H9 (cell line): ENCODE measurements around the gene NRP1. TPM values are rescaled to one million over a fixed set of nuclear protein-coding genes. Genes with fewer than 3 reads are reported as not detected.

Experiments used
- DNase-seq: peaks from one replicate; pipeline ENCODE4 v3.0.0-alpha.2; 2017
- H2AFZ ChIP-seq: one replicate; pipeline ENCODE4 v1.6.1; 2013; ENCODE audit warnings: mild to moderate bottlenecking, low read length, control low read depth, moderate library complexity
- H2AK5ac ChIP-seq: 2 replicates; pipeline ENCODE4 v1.6.1; 2013; ENCODE audit warnings: low read length, control low read depth, mixed read lengths; ENCODE audit not compliant: insufficient read length
- H2BK120ac ChIP-seq: one replicate; pipeline ENCODE4 v1.6.1; 2013; ENCODE audit warnings: low read depth, mild to moderate bottlenecking, low read length, control low read depth, inconsistent platforms; ENCODE audit not compliant: poor library complexity, severe bottlenecking
- H2BK12ac ChIP-seq: 2 replicates; pipeline ENCODE4 v1.6.1; 2013; ENCODE audit warnings: low read length, control low read depth, mixed read lengths, low read depth; ENCODE audit not compliant: insufficient read length
- H2BK15ac ChIP-seq: 2 replicates; pipeline ENCODE4 v1.6.1; 2013; ENCODE audit warnings: low read depth, low read length, control low read depth
- H2BK20ac ChIP-seq: one replicate; pipeline ENCODE4 v1.6.1; 2013; ENCODE audit warnings: low read depth, mild to moderate bottlenecking, low read length, control low read depth, inconsistent platforms; ENCODE audit not compliant: poor library complexity, severe bottlenecking
- H2BK5ac ChIP-seq: 2 replicates; pipeline ENCODE4 v1.6.1; 2013; ENCODE audit warnings: low read length, control low read depth, mixed read lengths; ENCODE audit not compliant: insufficient read length
- H3K14ac ChIP-seq: 2 replicates; pipeline ENCODE4 v1.6.1; 2013; ENCODE audit warnings: low read length, control low read depth; ENCODE audit not compliant: insufficient read depth
- H3K18ac ChIP-seq: 2 replicates; pipeline ENCODE4 v1.6.1; 2013; ENCODE audit warnings: low read depth, mild to moderate bottlenecking, mixed read lengths, low read length, control low read depth; ENCODE audit not compliant: insufficient read length
- H3K23ac ChIP-seq: 2 replicates; pipeline ENCODE4 v1.6.1; 2013; ENCODE audit warnings: low read length, control low read depth, mixed read lengths, low read depth; ENCODE audit not compliant: insufficient read length
- H3K23me2 ChIP-seq: 2 replicates; pipeline ENCODE4 v1.6.1; 2013; ENCODE audit warnings: low read depth, mild to moderate bottlenecking, mixed read lengths, low read length, control low read depth; ENCODE audit not compliant: insufficient read length, poor library complexity, severe bottlenecking
- H3K27ac ChIP-seq: 2 replicates; pipeline ENCODE4 v1.5.1; 2013; ENCODE audit warnings: low read length, control low read depth, mixed read lengths, low read depth; ENCODE audit not compliant: insufficient read length
- H3K27me3 ChIP-seq: 2 replicates; pipeline ENCODE4 v1.6.1; 2013; ENCODE audit warnings: low read length, control low read depth, inconsistent platforms; ENCODE audit not compliant: insufficient read depth
- H3K4ac ChIP-seq: 2 replicates; pipeline ENCODE4 v1.6.1; 2013; ENCODE audit warnings: low read depth, mild to moderate bottlenecking, control low read depth, inconsistent platforms, low read length, moderate library complexity
- H3K4me1 ChIP-seq: 2 replicates; pipeline ENCODE4 v1.6.1; 2013; ENCODE audit warnings: low read length, control low read depth, inconsistent platforms; ENCODE audit not compliant: insufficient read depth
- H3K4me2 ChIP-seq: 2 replicates; pipeline ENCODE4 v1.6.1; 2013; ENCODE audit warnings: low read length, control low read depth, mixed read lengths; ENCODE audit not compliant: insufficient read length, insufficient read depth
- H3K56ac ChIP-seq: 2 replicates; pipeline ENCODE4 v1.6.1; 2013; ENCODE audit warnings: low read depth, mild to moderate bottlenecking, mixed read lengths, low read length, control low read depth; ENCODE audit not compliant: insufficient read length
- H3K79me1 ChIP-seq: 2 replicates; pipeline ENCODE4 v1.6.1; 2013; ENCODE audit warnings: low read depth, mild to moderate bottlenecking, moderate library complexity, low read length, control low read depth, inconsistent platforms; ENCODE audit not compliant: insufficient read depth, poor library complexity, severe bottlenecking
- H3K79me2 ChIP-seq: 2 replicates; pipeline ENCODE4 v1.6.1; 2013; ENCODE audit warnings: low read length, control low read depth, inconsistent platforms; ENCODE audit not compliant: insufficient read depth
- H3K9ac ChIP-seq: 2 replicates; pipeline ENCODE4 v1.6.1; 2013; ENCODE audit warnings: low read length, control low read depth, mixed read lengths; ENCODE audit not compliant: insufficient read length; ENCODE audit errors: extremely low read depth
- H3K9me3 ChIP-seq: one replicate; pipeline ENCODE4 v1.6.1; 2013; ENCODE audit warnings: low read depth, low read length, inconsistent platforms; ENCODE audit not compliant: control insufficient read depth
- H3T11ph ChIP-seq: one replicate; pipeline ENCODE4 v1.6.1; 2013; ENCODE audit warnings: mild to moderate bottlenecking, low read length, control low read depth, inconsistent platforms
- H4K20me1 ChIP-seq: one replicate; pipeline ENCODE4 v1.6.1; 2013; ENCODE audit not compliant: control insufficient read depth, insufficient read length, insufficient read depth
- H4K5ac ChIP-seq: 2 replicates; pipeline ENCODE4 v1.6.1; 2013; ENCODE audit warnings: low read depth, mild to moderate bottlenecking, mixed read lengths, low read length, control low read depth; ENCODE audit not compliant: insufficient read length
- H4K8ac ChIP-seq: replicated peaks from 2 replicates; pipeline ENCODE4 v1.6.1; 2013; ENCODE audit warnings: low read length, control low read depth, mixed read lengths, low read depth; ENCODE audit not compliant: insufficient read length
- H4K91ac ChIP-seq: 2 replicates; pipeline ENCODE4 v1.6.1; 2013; ENCODE audit warnings: low read depth, mild to moderate bottlenecking, moderate library complexity, mixed read lengths, low read length, control low read depth; ENCODE audit not compliant: insufficient read length
- H3K27ac Mint-ChIP-seq, 3 experiments: 2 replicates in 2 of 3; 3 replicates in 1 of 3; pipeline ENCODE4 v1.8.0; 2020 to 2021; ENCODE audit warnings: mixed read lengths in 3 of 3, mild to moderate bottlenecking in 1 of 3, moderate library complexity in 1 of 3
- H3K27me3 Mint-ChIP-seq: 2 replicates; pipeline ENCODE4 v1.8.0; 2021; ENCODE audit warnings: low read depth, mild to moderate bottlenecking, moderate library complexity, mixed read lengths
- H3K36me3 Mint-ChIP-seq, 3 experiments: 2 replicates in 2 of 3; 3 replicates in 1 of 3; pipeline ENCODE4 v1.8.0; 2020 to 2021; ENCODE audit warnings: low read depth in 3 of 3, mixed read lengths in 3 of 3; ENCODE audit not compliant: insufficient read depth in 1 of 3
- H3K4me1 Mint-ChIP-seq, 2 experiments: 2 replicates each; pipeline ENCODE4 v1.8.0; 2020; ENCODE audit warnings: mixed read lengths in 2 of 2
- H3K4me3 Mint-ChIP-seq, 2 experiments: 2 replicates in 1 of 2; 3 replicates in 1 of 2; pipeline ENCODE4 v1.8.0; 2020 to 2021; ENCODE audit warnings: mild to moderate bottlenecking in 2 of 2, mixed read lengths in 2 of 2, moderate library complexity in 1 of 2
- H3K9me3 Mint-ChIP-seq, 2 experiments: 2 replicates in 1 of 2; 3 replicates in 1 of 2; pipeline ENCODE4 v1.8.0; 2020; ENCODE audit warnings: mild to moderate bottlenecking in 2 of 2, mixed read lengths in 2 of 2, moderate library complexity in 1 of 2
- CTCF ChIP-seq: fragments of 200-600 bp; sonication (generic); conservative IDR thresholded peaks from 3 replicates; pipeline ENCODE4 v1.8.0; 2021; ENCODE audit warnings: antibody characterized with exemption, mild to moderate bottlenecking
- WGBS: extraction: QIAGEN DNeasy Blood & Tissue Kit; methylation state at CpG from one replicate; pipeline ENCODE4 v1.1.7; 2013; ENCODE audit warnings: missing lambda C conversion rate, low lambda C conversion rate, mixed read lengths; ENCODE audit not compliant: insufficient read length; ENCODE audit errors: extremely low coverage; 5-methylcytosine and 5-hydroxymethylcytosine counted together
- total RNA-seq: library from RNA; stranded (reverse); gene quantifications from 2 replicates; pipeline ENCODE4 v1.2.1, GENCODE V29; 2021

NRP1 gene
- total RNA-seq, 1 experiment from 2014 or later, result 4.6 TPM

- Histone ChIP-seq H2BK15ac (no peak overlapping the region), H3T11ph (no peak overlapping the region), H3K79me1 (no peaks in the 10 kb centered on the region), H3K23ac (no peak overlapping the region), H3K27ac (no peak overlapping the region), H3K4me1 (no peaks in the 10 kb centered on the region), H3K4me2 (no peak overlapping the region), H3K9me3 (no peaks in the 10 kb centered on the region), H3K4ac (no peak overlapping the region), H3K18ac (no peak overlapping the region), H2BK20ac (no peak overlapping the region), H3K23me2 (no peaks in the 10 kb centered on the region), H3K9ac (no peak overlapping the region), H4K5ac (no peak overlapping the region), H2BK5ac (no peak overlapping the region), H3K27me3 (no peaks in the 10 kb centered on the region), H2AFZ (no peak overlapping the region), H2AK5ac (no peak overlapping the region), H4K91ac (no peak overlapping the region), H3K79me2 (no peaks in the 10 kb centered on the region), H3K14ac (no peak overlapping the region), H4K20me1 (no peaks in the 10 kb centered on the region), H4K8ac (no peak overlapping the region), H2BK120ac (no peak overlapping the region), H3K56ac (no peak overlapping the region), H2BK12ac (no peak overlapping the region)
- no CpG with 5 or more reads among the region's 5 CpGs for WGBS
- DNase-seq, result no peak
- Mint-ChIP-seq H3K4me1 (peaks cover 5 to 6% of the 10 kb centered on the region in 2 experiments), H3K9me3 (no peaks in the 10 kb centered on the region), H3K27me3 (no peaks in the 10 kb centered on the region), H3K36me3 (no peaks in the 10 kb centered on the region), H3K4me3 (no peak overlapping the region), H3K27ac (no peak overlapping the region)
- TF ChIP-seq CTCF, result no peak
Measured at GRCh38 chr10:33306126-33306525, 28.3 kb downstream of the NRP1 start.
